MM.1S (cell line): ENCODE data around the gene KRTAP1-1.

Experiments used
- EZH2 ChIP-seq: fragments of 300-600 bp; sonication (generic); optimal IDR thresholded peaks from 2 replicates; pipeline ENCODE3; 2017; ENCODE audit warnings: low read depth, mild to moderate bottlenecking, antibody characterized with exemption, low read length, mixed read lengths
- EZH2phosphoT487 ChIP-seq: fragments of 300-600 bp; sonication (generic); IDR thresholded peaks from 2 replicates; pipeline ENCODE4 v1.6.1; 2018; ENCODE audit warnings: antibody characterized with exemption, low read length
- TF ChIP-seq, protein P1 (sequence below): fragments of 300-600 bp; sonication (generic); IDR thresholded peaks from 2 replicates; pipeline ENCODE4 v1.5.1; 2016; ENCODE audit warnings: antibody characterized with exemption, low read length, mixed read lengths

DNA sequence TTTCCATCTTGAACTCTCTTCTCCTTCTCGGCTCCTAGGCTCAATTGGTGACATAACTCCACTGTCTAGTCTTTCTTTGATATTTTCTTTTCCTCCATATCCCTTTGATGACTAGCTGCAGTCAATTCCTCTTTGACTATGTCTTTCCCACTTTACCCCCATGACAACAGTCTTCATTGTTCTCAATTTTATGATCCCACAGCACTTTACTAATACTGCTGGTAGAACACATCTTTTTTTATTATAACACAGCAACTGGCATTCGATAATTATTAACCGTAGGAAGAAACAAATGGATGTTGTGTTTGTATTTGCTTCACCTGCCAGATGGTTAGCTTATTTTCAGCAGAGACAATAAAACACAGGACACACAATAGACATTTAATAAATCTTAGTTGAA, 48.6 kb downstream of the KRTAP1-1 start:
- TF ChIP-seq EZH2 (no peak), EZH2phosphoT487 (no peak)
- TF ChIP-seq, protein P1, sequence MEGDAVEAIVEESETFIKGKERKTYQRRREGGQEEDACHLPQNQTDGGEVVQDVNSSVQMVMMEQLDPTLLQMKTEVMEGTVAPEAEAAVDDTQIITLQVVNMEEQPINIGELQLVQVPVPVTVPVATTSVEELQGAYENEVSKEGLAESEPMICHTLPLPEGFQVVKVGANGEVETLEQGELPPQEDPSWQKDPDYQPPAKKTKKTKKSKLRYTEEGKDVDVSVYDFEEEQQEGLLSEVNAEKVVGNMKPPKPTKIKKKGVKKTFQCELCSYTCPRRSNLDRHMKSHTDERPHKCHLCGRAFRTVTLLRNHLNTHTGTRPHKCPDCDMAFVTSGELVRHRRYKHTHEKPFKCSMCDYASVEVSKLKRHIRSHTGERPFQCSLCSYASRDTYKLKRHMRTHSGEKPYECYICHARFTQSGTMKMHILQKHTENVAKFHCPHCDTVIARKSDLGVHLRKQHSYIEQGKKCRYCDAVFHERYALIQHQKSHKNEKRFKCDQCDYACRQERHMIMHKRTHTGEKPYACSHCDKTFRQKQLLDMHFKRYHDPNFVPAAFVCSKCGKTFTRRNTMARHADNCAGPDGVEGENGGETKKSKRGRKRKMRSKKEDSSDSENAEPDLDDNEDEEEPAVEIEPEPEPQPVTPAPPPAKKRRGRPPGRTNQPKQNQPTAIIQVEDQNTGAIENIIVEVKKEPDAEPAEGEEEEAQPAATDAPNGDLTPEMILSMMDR, result no peak
